Lung (tissue), 12 donors: ENCODE results near the gene PKIB. TPM values are rescaled to one million over a fixed set of nuclear protein-coding genes. Genes with fewer than 3 reads are reported as not detected.

Experiments
- ATAC-seq: fragments of 200-7000 bp; cut with Tn5 transposase; one replicate; pipeline ENCODE4 v1.9.1; 2020; ENCODE audit warnings: moderate number of reproducible peaks; ENCODE audit not compliant: insufficient read depth, low FRiP score
- DNase-seq, 3 donors: peaks; one replicate each; pipeline ENCODE4 v3.0.0-alpha.2; 2013 to 2017
- H3K27ac ChIP-seq, 2 donors: one replicate each; pipeline ENCODE4 v1.5.1; 2013; ENCODE audit warnings: mild to moderate bottlenecking in 2 of 2, moderate library complexity in 2 of 2, control low read depth in 1 of 2, inconsistent platforms in 1 of 2, low read depth in 1 of 2, low read length in 1 of 2
- H3K27me3 ChIP-seq, 3 donors: one replicate each; pipeline ENCODE4 v1.5.1; 2013; ENCODE audit warnings: low read length in 2 of 3; ENCODE audit not compliant: control insufficient read depth in 3 of 3, insufficient read depth in 3 of 3
- H3K36me3 ChIP-seq, 4 donors: one replicate each; pipeline ENCODE4 v1.5.1; 2013; ENCODE audit warnings: low read length in 4 of 4, mild to moderate bottlenecking in 1 of 4, moderate library complexity in 1 of 4; ENCODE audit not compliant: control insufficient read depth in 4 of 4, insufficient read depth in 4 of 4
- H3K4me1 ChIP-seq, 5 donors: one replicate each; pipeline ENCODE4 v1.5.1; 2013; ENCODE audit warnings: low read length in 5 of 5, mild to moderate bottlenecking in 2 of 5, moderate library complexity in 1 of 5; ENCODE audit not compliant: control insufficient read depth in 5 of 5, insufficient read depth in 5 of 5
- H3K4me3 ChIP-seq: one replicate; pipeline ENCODE4 v1.5.1; 2013; ENCODE audit warnings: mild to moderate bottlenecking, control low read depth, moderate library complexity
- H3K9ac ChIP-seq, 2 donors: one replicate each; pipeline ENCODE4 v1.5.1; 2013; ENCODE audit warnings: low read length in 2 of 2, control low read depth in 1 of 2; ENCODE audit not compliant: insufficient read depth in 1 of 2
- H3K9me3 ChIP-seq, 4 donors: one replicate each; pipeline ENCODE4 v1.5.1; 2013; ENCODE audit warnings: low read length in 3 of 4, mild to moderate bottlenecking in 1 of 4, moderate library complexity in 1 of 4; ENCODE audit not compliant: control insufficient read depth in 4 of 4, insufficient read depth in 3 of 4
- WGBS, 2 donors: extraction: QIAGEN DNeasy Blood & Tissue Kit; methylation state at CpG; one replicate each; pipeline ENCODE4 v1.1.7; 2013; 5-methylcytosine and 5-hydroxymethylcytosine counted together
- polyA plus RNA-seq, 2 donors: library from polyadenylated mRNA; stranded (reverse); fragments of 200-250 nt; gene quantifications; one replicate each; pipeline ENCODE4 v1.2.1, GENCODE V29; 2013
- total RNA-seq, 2 donors: library from RNA; depleted of rRNA in 1 of 2; stranded (reverse); fragments of >200 nt in 1 of 2; gene quantifications; one replicate each; pipeline ENCODE4 v1.2.1, GENCODE V29; 2014 to 2021
- TF ChIP-seq, protein P1 (sequence below): IDR thresholded peaks from 2 replicates; pipeline ENCODE4 v1.5.1; 2012; ENCODE audit warnings: mild to moderate bottlenecking; ENCODE audit errors: control extremely low read depth, extremely low read depth
- donor health status: control.
- donor health status: control.
- donor health status: Bipolar disorder and iron deficiency.
- donor health status: healthy.
- donor health status: DM: yes; HTN: yes; CAD: no.

PKIB gene
- total and polyA plus RNA-seq, 4 donors = 3.0 to 7.4 (median 4.9) TPM

DNA sequence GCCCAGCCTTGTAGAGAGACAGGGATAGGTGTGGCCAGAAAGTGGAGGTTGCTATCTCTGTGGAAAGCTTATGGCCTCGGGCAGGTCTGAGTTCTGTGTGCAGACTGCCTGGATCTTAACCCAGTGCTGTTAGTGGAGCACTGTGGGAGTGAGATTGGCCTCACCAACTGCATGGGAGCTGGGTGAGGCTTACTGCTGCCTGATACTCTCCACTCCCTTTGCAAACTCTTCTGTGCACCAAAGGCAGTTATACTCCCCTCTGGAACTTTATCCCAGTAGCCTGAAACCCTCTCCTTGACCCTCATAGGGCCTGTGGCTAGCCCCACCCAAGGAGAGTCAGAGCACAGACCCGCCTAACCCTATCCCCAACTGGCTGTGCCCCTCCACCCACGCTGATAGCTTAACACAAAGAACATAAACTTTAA is 41.4 kb upstream of the PKIB start:
- Histone ChIP-seq H3K27me3 (no peaks in the 10 kb centered on the region), H3K4me3 (no peak overlapping the region), H3K4me1 (no peaks in the 10 kb centered on the region), H3K36me3 (no peaks in the 10 kb centered on the region), H3K9ac (no peak overlapping the region), H3K9me3 (peaks cover 0 to 4% (median 0%) of the 10 kb centered on the region in 4 donors), H3K27ac (no peak overlapping the region)
- 72 to 81% methylated on average over 3 of the region's 3 CpGs for WGBS, 2 donors
- TF ChIP-seq, protein P1, sequence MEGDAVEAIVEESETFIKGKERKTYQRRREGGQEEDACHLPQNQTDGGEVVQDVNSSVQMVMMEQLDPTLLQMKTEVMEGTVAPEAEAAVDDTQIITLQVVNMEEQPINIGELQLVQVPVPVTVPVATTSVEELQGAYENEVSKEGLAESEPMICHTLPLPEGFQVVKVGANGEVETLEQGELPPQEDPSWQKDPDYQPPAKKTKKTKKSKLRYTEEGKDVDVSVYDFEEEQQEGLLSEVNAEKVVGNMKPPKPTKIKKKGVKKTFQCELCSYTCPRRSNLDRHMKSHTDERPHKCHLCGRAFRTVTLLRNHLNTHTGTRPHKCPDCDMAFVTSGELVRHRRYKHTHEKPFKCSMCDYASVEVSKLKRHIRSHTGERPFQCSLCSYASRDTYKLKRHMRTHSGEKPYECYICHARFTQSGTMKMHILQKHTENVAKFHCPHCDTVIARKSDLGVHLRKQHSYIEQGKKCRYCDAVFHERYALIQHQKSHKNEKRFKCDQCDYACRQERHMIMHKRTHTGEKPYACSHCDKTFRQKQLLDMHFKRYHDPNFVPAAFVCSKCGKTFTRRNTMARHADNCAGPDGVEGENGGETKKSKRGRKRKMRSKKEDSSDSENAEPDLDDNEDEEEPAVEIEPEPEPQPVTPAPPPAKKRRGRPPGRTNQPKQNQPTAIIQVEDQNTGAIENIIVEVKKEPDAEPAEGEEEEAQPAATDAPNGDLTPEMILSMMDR = no peak
- DNase-seq (no peak), ATAC-seq (no peak)

DNA sequence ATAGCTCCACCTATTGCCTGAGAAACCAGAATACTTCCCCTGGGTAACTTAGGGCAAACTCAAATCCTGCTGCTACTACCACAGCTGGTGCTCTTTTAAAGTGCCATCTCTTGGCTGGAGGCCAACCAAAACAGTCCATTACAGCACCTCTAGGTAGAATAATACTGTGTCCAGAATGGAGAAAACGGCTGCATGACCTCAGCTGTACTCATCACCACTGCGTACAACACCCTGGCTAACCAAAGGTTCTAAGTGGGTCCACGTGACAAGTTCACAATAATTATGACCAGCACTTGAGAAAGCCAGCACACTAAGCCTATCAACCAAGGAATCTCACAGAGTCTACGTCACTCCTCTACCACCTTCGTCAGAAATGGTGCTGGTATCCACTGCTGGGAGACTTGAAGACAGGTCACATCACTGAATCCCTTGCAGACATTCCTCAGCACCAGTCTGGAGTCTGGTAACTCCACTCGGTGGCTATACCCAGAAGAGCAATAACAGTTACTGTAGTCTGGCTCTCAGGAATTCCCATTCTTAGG is 40.9 kb upstream of the PKIB start:
- Histone ChIP-seq H3K9ac (no peak overlapping the region), H3K36me3 (no peaks in the 10 kb centered on the region), H3K9me3 (peaks cover 0 to 4% (median 0%) of the 10 kb centered on the region in 4 donors), H3K4me3 (no peak overlapping the region), H3K27me3 (no peaks in the 10 kb centered on the region), H3K4me1 (no peaks in the 10 kb centered on the region), H3K27ac (no peak overlapping the region)
- TF ChIP-seq, protein P1 = no peak
- no peak for DNase-seq
- no peak for ATAC-seq
- 87% methylated on average over 6 of the region's 6 CpGs for WGBS, 2 donors

DNA sequence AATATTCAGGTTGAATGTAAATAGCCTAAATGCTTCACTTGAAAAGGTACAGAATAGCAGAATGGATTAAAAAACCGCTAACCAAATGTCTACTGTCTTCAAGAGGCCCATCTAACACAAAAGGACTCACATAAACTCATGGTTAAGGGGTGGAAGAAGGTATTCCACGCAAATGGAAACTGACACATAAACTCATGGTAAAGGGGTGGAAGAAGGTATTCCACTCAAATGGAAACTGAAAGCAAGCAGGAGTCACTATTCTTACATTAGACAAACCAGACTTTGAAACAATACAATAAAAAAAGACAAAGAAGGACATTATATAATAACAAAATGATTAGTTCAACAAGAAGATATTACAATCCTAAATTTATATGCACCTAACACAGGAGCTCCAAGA is 38.3 kb upstream of the PKIB start:
- 72 to 85% methylated on average over 2 of the region's 2 CpGs for WGBS, 2 donors
- Histone ChIP-seq H3K36me3 (no peaks in the 10 kb centered on the region), H3K27me3 (no peaks in the 10 kb centered on the region), H3K9me3 (peaks cover 0 to 8% (median 2%) of the 10 kb centered on the region in 4 donors), H3K27ac (no peak overlapping the region), H3K4me1 (no peaks in the 10 kb centered on the region), H3K9ac (no peak overlapping the region), H3K4me3 (no peak overlapping the region)
- DNase-seq (no peak), ATAC-seq (no peak)
- TF ChIP-seq, protein P1 = no peak

DNA sequence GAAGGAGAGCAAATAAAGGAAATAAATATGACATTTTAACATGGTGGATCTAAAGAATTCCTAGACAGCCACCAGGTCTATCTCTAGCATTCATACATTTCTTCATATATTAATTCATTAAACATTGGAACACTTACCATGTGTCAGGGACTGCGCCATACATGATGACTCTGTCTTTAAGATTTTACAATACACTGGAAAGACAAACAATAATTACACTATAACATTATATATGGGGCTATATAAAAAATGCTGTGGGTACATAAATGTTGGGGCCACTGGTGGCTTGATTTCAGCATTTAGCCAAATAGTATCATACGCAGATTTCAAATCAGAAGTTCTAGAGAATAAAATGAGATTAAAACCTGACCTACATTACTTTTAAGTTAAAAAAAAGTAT is 33.3 kb upstream of the PKIB start:
- Histone ChIP-seq H3K4me3 (no peak overlapping the region), H3K4me1 (no peaks in the 10 kb centered on the region), H3K27ac (no peak overlapping the region), H3K36me3 (no peaks in the 10 kb centered on the region), H3K27me3 (no peaks in the 10 kb centered on the region), H3K9me3 (peaks cover 0 to 8% (median under 1%) of the 10 kb centered on the region in 4 donors), H3K9ac (no peak overlapping the region)
- ATAC-seq (no peak), DNase-seq (no peak)
- TF ChIP-seq, protein P1 = no peak
- 96 to 99% methylated on average over 2 of the region's 2 CpGs for WGBS, 2 donors
